GM15510 (cell line): Measurements from ENCODE around the gene STEAP4.

Experiments
- POLR2A ChIP-seq: IDR thresholded peaks from 3 replicates; pipeline ENCODE4 v1.6.1; 2011; ENCODE audit warnings: borderline replicate concordance; ENCODE audit not compliant: insufficient read length; ENCODE audit errors: extremely low read depth

Gene STEAP4

DNA sequence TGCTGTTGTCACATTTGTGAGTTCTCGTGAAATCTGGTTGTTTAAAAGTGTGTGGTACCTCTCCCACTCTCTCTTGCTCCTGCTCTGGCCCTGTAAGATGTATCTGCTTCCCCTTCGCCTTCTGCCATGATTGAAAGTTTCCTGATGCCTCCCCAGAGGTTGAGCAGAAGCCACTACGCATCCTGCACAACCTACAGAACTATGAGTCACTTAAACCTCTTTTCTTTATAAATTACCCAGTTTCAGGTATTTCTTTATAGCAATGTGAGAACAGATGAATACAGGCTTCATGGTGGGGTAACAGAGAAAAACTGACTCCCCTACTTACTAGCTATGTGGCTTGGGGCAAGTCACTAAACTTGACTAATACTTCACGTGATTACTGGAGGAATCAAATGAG lies 18.0 kb upstream of the STEAP4 start:
- TF ChIP-seq POLR2A: no peak

DNA sequence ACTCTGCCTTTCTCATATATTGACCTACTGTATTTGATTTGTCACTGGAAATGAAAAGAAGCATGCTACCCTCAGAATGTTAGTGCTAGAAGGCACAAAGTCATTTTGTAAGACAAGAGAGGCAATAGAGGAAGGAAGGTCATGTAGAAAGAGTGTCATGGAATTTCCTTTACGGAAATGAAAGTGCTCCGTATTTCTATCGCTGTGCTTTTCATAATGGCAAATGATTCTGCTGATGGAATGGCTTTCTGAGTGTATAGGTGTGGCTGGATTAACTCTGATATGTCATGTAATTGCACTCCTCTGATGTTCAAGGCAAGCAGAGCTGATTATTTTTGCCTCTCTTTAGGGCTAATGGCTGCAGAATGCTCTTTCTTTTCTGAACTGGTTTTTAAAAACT lies 15.5 kb upstream of the STEAP4 start:
- no peak for TF ChIP-seq POLR2A

- TF ChIP-seq POLR2A: no peak
These were observed 15.0 kb upstream of the STEAP4 start for GRCh38 chr7:88321694-88322093.

- no peak for TF ChIP-seq POLR2A
These were observed 11.5 kb upstream of the STEAP4 start for GRCh38 chr7:88318196-88318595.

DNA sequence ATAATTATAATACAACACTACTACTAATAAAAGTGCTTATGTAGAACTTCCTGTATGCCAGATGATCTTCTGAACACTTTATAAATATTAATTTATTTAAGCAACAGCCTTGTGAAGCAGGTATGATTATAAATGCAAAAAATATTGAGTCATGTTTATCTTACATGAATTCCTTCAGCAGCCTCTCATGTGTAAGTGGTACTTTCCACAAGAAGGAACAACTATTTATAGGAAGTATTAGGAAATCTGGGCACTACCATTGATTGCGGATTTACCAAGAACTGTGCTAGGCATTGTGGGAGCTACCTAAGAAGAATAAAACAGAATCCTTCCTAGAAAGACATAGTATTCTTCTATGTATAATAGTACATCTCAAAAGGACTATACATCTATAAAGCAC lies 10.7 kb upstream of the STEAP4 start:
- no peak for TF ChIP-seq POLR2A

DNA sequence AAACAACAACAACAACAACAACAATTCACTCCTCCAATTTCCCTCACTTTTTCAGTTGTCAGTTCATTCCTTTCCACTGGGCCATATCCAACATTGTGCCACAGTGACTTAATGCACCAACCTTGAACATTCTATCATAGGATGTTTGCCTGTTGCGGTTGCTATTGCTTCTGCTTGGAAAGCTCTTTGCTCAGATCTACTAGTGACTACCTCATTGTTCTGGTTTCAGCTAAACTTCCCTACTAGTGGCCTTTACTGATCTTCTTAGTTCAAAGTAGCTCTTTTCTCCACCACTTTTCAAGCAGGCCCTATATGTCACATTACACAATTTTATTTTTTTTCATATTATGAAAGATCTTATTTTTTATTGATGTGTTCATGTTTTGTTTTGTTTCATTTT lies 9.8 kb upstream of the STEAP4 start:
- TF ChIP-seq POLR2A: no peak

- TF ChIP-seq POLR2A: no peak
These were observed 8.8 kb upstream of the STEAP4 start for GRCh38 chr7:88315522-88315921.

DNA sequence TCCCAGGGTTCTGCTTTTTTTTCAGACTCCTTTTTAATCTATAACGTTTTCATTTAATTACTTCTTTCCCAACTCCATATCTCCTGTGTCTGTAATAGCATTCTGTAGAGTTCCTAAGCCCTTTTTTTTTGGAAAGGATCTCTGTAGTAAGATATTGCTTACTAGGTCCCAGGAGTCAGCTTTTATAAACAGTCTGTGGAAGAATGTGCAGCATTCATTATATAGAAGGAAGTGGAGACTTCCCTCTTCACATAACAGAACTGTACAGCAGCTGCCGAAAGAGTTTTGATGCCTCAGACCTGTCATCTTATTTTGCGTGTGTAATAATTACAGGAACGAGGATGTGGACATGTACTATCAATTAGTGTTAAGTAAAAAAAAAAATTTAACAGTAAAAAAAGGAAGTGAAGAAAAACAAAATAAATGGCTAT lies 7.4 kb upstream of the STEAP4 start:
- no peak for TF ChIP-seq POLR2A

DNA sequence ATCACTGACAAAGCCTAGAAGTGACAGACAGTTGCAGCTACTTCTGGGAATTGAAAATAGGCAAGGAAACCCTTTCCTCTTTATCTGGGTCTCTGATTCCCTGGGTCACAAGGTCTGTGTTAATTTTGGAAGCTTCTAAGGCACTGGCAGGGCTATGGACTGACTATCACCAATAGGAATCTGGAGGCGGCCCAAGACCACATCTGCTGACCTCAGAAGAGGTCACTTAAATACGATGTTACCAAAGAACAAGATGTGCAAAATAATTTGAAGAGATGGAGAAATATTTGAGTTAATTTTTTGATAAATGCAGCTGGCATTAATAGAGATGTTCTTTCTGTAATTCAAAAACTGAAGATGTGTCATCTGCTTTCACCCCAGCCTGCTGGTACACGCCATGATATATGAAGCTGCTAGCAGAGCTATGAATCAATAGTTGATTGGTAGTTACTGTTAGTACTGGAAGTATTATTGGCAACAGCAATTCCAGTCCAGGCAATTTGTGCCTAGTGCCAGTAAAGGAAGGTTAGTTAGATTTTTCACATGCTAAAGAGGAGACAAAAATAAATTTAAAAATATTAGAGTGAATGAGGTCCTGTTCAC lies 5.5 kb upstream of the STEAP4 start:
- TF ChIP-seq POLR2A: no peak

DNA sequence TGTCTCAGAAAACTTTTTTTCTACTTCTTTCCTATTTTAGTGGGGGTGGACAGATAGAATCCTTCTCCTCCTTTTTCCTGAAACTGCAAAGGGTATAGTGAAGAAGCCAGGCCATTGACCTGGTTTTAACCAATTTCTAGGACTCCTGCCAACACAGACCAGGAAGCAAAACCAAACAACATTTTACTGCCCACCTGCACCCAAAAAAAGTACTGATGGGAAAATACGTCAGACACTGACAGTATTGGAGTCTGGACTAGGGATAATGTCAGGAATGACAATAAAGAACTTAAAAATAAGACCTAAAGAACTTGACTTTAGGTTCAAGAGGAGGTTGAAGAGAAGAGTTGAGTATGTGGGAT lies 5.0 kb upstream of the STEAP4 start:
- no peak for TF ChIP-seq POLR2A

- TF ChIP-seq POLR2A: no peak
These were observed 4.4 kb upstream of the STEAP4 start for GRCh38 chr7:88310956-88311674.

DNA sequence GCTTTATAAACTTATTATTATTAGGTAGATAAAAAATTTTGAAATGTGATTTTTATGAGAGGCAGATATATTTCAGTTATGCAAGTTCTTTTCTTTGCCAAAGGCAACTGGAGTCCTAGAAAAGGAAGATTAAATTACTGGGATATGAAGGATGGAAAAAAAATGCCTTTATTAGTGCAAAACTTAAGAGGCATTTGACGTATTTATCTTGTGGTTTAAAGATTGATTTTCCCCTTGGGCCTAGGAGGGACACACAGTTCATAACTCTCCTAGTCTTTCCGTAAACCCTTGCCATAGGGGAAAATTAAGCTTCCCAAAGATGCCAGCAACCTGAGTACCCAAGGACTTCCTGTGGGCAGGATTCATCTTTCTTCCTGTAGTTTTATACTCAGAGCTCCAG lies 3.1 kb upstream of the STEAP4 start:
- no peak for TF ChIP-seq POLR2A

GRCh38 chr7:88307823-88308222 lies 1.1 kb upstream of the STEAP4 start:
- no peak for TF ChIP-seq POLR2A

GRCh38 chr7:88307412-88307811 lies 718 bp upstream of the STEAP4 start:
- no peak for TF ChIP-seq POLR2A

DNA sequence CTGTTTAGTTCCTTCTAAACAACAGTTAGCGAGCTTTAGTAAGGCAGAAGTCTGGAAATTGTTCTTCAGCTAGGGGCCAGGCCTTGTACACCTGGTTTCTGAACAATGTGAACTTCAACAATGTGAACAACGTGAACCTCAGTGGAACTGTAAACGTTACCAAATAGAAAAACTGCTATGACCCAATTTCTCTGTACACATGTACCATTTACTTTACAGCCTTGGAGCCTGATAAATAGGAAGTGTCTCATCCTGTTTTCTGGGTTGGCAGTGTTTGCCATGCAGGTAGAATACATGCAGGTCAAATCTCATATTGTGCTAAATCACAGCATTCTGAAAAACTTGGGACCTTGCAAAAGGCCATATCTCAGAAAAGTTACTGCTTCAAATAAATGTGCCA lies 1.6 kb downstream of the STEAP4 start:
- no peak for TF ChIP-seq POLR2A

GRCh38 chr7:88302486-88302885 lies 4.2 kb downstream of the STEAP4 start:
- TF ChIP-seq POLR2A: no peak

GRCh38 chr7:88301924-88302323 lies 4.8 kb downstream of the STEAP4 start:
- TF ChIP-seq POLR2A: no peak

DNA sequence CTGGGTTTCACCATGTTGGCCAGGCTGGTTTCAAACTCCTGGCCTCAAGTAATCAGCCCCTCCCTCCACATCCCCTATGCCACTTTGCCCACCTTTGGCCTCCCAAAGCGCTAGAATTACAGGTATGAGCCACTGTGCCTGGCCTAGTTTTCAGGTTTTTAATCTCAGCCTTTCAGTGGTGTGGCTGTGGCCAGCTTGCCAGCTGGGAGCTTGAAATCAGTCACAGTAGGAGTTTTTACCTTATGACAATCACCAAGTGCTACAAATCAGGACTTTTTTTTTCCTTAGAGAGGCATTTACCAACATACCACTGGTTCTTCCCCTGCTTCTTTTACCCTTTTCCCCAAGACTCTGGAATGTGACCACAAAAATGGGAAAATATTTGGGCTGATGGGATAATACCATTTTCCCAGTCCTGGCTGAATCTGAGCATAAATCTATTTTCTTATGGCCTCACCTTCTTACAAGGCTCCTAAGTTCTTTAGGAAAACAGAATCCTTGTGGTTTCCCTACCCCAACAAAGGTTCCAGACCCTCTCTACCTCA lies 6.2 kb downstream of the STEAP4 start:
- no peak for TF ChIP-seq POLR2A

- no peak for TF ChIP-seq POLR2A
These were observed 7.6 kb downstream of the STEAP4 start for GRCh38 chr7:88299126-88299525.
